ENCODE measurements around the gene CMTM4. TPM values are rescaled to one million over a fixed set of nuclear protein-coding genes. Genes with fewer than 3 reads are reported as not detected.
A peak's percentile ranks its signal among the peaks of the same experiment; 100 is the strongest.

Gene CMTM4
- total and polyA plus RNA-seq, 2 of the 4 experiments (the other 2 are of a cell fraction) = 9.0 to 14.5 TPM

GRCh38 chr16:66610111-66610820 lies 86.3 kb downstream of the CMTM4 start:
- no peak overlapping the region for H4K8ac ChIP-seq (ENCODE audit: low read depth in 2 of 2, low read length in 2 of 2)
- peaks cover 19% of the 10 kb centered on the region for H3K4me1 ChIP-seq (ENCODE audit: control insufficient read depth, insufficient read depth, low read length)
- no peak overlapping the region for H2BK15ac ChIP-seq (ENCODE audit: low read depth, low read length)
- H3K56ac ChIP-seq (ENCODE audit: extremely low read depth, insufficient read depth, low read length) = no peak overlapping the region
- ATAC-seq (ENCODE audit: low read depth) = no peak
- H4K5ac ChIP-seq (ENCODE audit: low read depth, low read length) = no peak overlapping the region
- BruUV-seq (replicated peaks) = no TSS peak
- no peak overlapping the region for H2BK20ac ChIP-seq (ENCODE audit: low read depth, low read length)
- 80% methylated on average over 3 of the region's 14 CpGs; no CpG with 5 or more reads in 1 of the 2 experiments for WGBS, 2 experiments (ENCODE audit: extremely low coverage in 2 of 2, insufficient read length in 1 of 2)
- in situ Hi-C loops (cut with MboI; ENCODE audit: low sequenced_read_pairs) (no loop called here), dilution Hi-C loops (cut with HindIII; ENCODE audit: low sequenced_read_pairs, unreplicated experiment) (no loop called here), intact Hi-C loops (cut with micrococcal nuclease) (no loop called here)
- H3K27ac ChIP-seq (ENCODE audit: insufficient read depth, low read length) = no peak overlapping the region
- H2AFZ ChIP-seq (replicated peaks; ENCODE audit: low read length, poor library complexity) = no peak overlapping the region
- no peak overlapping the region for H4K91ac ChIP-seq (ENCODE audit: insufficient read depth, low read depth, low read length)
- H3K4me3 ChIP-seq (ENCODE audit: insufficient read depth, low read depth, low read length) = no peak overlapping the region
- no peak overlapping the region for H2AK5ac ChIP-seq (ENCODE audit: low read depth, low read length)
- H3K36me3 ChIP-seq (ENCODE audit: control insufficient read depth, insufficient read depth, low read length) = peaks cover 53% of the 10 kb centered on the region
- H3K9me3 ChIP-seq (ENCODE audit: control insufficient read depth, insufficient read depth, low read length) = no peaks in the 10 kb centered on the region
- DNase-seq = no peak
- no peak overlapping the region for H3K14ac ChIP-seq (replicated peaks; ENCODE audit: low read depth, low read length)
- H2BK5ac ChIP-seq (ENCODE audit: low read depth, low read length, poor library complexity, severe bottlenecking) = no peak overlapping the region
- H3K4ac ChIP-seq (ENCODE audit: low read depth, low read length) = peak overlapping the region; percentile 3; the same call in 1 of the 2 replicates
- peaks cover 16 to 47% of the 10 kb centered on the region in 2 experiments for H3K79me1 ChIP-seq (ENCODE audit: low read depth in 1 of 2, low read length in 2 of 2)
- no peak overlapping the region for H3K4me2 ChIP-seq (ENCODE audit: low read depth, low read length)
- POLR2A ChIA-PET (ENCODE audit: unreplicated experiment) = no interaction called here
- H2BK120ac ChIP-seq (ENCODE audit: low read depth, low read length) = no peak overlapping the region
- H2AK9ac ChIP-seq (replicated peaks; ENCODE audit: low read depth, low read length, poor library complexity) = peak overlapping the region; percentile 34
- no peak for TF ChIP-seq MXI1 (IDR thresholded peaks at IDR 0.05; ENCODE audit: borderline replicate concordance, low read depth, low read length)
- TF ChIP-seq ELK1 (IDR thresholded peaks at IDR 0.05; ENCODE audit: borderline replicate concordance, low read depth, low read length) = no peak
- no peak for TF ChIP-seq SMC3 (IDR thresholded peaks at IDR 0.05; ENCODE audit: low read depth, low read length)
- no peak for TF ChIP-seq NFE2L2 (IDR thresholded peaks at IDR 0.05; ENCODE audit: low read depth, low read length)
- TF ChIP-seq BHLHE40 (IDR thresholded peaks at IDR 0.05; ENCODE audit: low read depth, low read length) = no peak
- TF ChIP-seq POLR2A (IDR thresholded peaks at IDR 0.05; ENCODE audit: low read depth, low read length) = no peak
- TF ChIP-seq MAFK (IDR thresholded peaks at IDR 0.05; ENCODE audit: low read depth, low read length) = no peak
- TF ChIP-seq CTCF (conservative IDR thresholded peaks at IDR 0.05; ENCODE audit: low read depth, low read length) = no peak
- no peak for TF ChIP-seq RAD21 (IDR thresholded peaks at IDR 0.05; ENCODE audit: low read length)
- TF ChIP-seq CHD1 (IDR thresholded peaks at IDR 0.05; ENCODE audit: low read depth, low read length) = no peak
- no peak for TF ChIP-seq CEBPB (IDR thresholded peaks at IDR 0.05; ENCODE audit: low read depth, low read length)
- no peak for TF ChIP-seq RCOR1 (IDR thresholded peaks at IDR 0.05; ENCODE audit: insufficient replicate concordance, low read length)
- TF ChIP-seq FOS (IDR thresholded peaks at IDR 0.05; ENCODE audit: low read depth, low read length) = no peak
- TF ChIP-seq USF2 (IDR thresholded peaks at IDR 0.05; ENCODE audit: low read depth, low read length) = no peak
- CTCF ChIA-PET = no interaction called here
- H3K9ac ChIP-seq (ENCODE audit: low read depth, low read length) = no peak overlapping the region
- H3K18ac ChIP-seq (ENCODE audit: low read depth, low read length) = no peak overlapping the region
- H3K27me3 ChIP-seq (ENCODE audit: control insufficient read depth, insufficient read depth, low read length) = no peaks in the 10 kb centered on the region
- no peak overlapping the region for H3K23ac ChIP-seq (ENCODE audit: low read depth, low read length)
- H3K9me1 ChIP-seq (ENCODE audit: insufficient read depth, low read length) = peaks cover 10% of the 10 kb centered on the region
- H4K20me1 ChIP-seq (ENCODE audit: insufficient read depth, low read length) = peaks cover 17% of the 10 kb centered on the region

Data from IMR-90 (cell line).